Fibroblast of peridontal ligament (primary cell): ENCODE results near the gene ABL1.
"Not testable (repeated sequence)": the region's sequence is repeated elsewhere in the genome, so short reads cannot be mapped to it uniquely, and the experiment has no call there.

Experiments
- DNase-seq: peaks from one replicate; pipeline ENCODE4 v3.0.0-alpha.2; 2010; ENCODE audit errors: extremely low read depth

Gene ABL1

GRCh38 chr9:130834371-130835336 lies at the start of gene ABL1:
Gene ABL1, plus strand, starts transcription at chr9:130835254. Its CDS starts 193 bp downstream, at chr9:130835447.
- peak; percentile 73 for DNase-seq

- no peak for DNase-seq
Observed at GRCh38 chr9:130785940-130786508, 49.0 kb upstream of the ABL1 start.

- DNase-seq, result no peak
Observed at GRCh38 chr9:130786526-130786925, 48.5 kb upstream of the ABL1 start.

GRCh38 chr9:130789747-130790672 lies 45.0 kb upstream of the ABL1 start:
- no peak for DNase-seq

- no peak for DNase-seq
Observed at GRCh38 chr9:130791303-130791894, 43.7 kb upstream of the ABL1 start.

- no peak for DNase-seq
Observed at GRCh38 chr9:130793589-130793988, 41.5 kb upstream of the ABL1 start.

- DNase-seq, result not testable (repeated sequence)
Observed at GRCh38 chr9:130794021-130794420, 41.0 kb upstream of the ABL1 start.

GRCh38 chr9:130794423-130794822 lies 40.6 kb upstream of the ABL1 start:
- peak; percentile 97 for DNase-seq

GRCh38 chr9:130794923-130795495 lies 40.0 kb upstream of the ABL1 start:
- peak; percentile 60 for DNase-seq

GRCh38 chr9:130803116-130803515 lies 31.9 kb upstream of the ABL1 start:
- DNase-seq, result not testable (repeated sequence)

- DNase-seq, result peak; percentile 51
Observed at GRCh38 chr9:130805510-130806326, 29.3 kb upstream of the ABL1 start.

- DNase-seq, result no peak
Observed at GRCh38 chr9:130806327-130806716, 28.7 kb upstream of the ABL1 start.

GRCh38 chr9:130810609-130811136 lies 24.4 kb upstream of the ABL1 start:
- no peak for DNase-seq

- no peak for DNase-seq
Observed at GRCh38 chr9:130815242-130815808, 19.7 kb upstream of the ABL1 start.

- DNase-seq, result no peak
Observed at GRCh38 chr9:130817914-130818313, 17.1 kb upstream of the ABL1 start.

GRCh38 chr9:130820135-130820738 lies 14.8 kb upstream of the ABL1 start:
- no peak for DNase-seq

- DNase-seq, result peak; percentile 54
Observed at GRCh38 chr9:130823435-130823834, 11.6 kb upstream of the ABL1 start.

- DNase-seq, result no peak
Observed at GRCh38 chr9:130824079-130824478, 11.0 kb upstream of the ABL1 start.

- DNase-seq, result peak; percentile 85
Observed at GRCh38 chr9:130824643-130825350, 10.3 kb upstream of the ABL1 start.
